ENCODE data around the gene WDR72. TPM values are rescaled to one million over a fixed set of nuclear protein-coding genes. Genes with fewer than 3 reads are reported as not detected.

Gene WDR72
- total and polyA plus RNA-seq, 2 of the 8 experiments (the other 6 are each of a cell fraction or from before 2014, with no cell fraction given) = 1.2 to 1.9 TPM

DNA sequence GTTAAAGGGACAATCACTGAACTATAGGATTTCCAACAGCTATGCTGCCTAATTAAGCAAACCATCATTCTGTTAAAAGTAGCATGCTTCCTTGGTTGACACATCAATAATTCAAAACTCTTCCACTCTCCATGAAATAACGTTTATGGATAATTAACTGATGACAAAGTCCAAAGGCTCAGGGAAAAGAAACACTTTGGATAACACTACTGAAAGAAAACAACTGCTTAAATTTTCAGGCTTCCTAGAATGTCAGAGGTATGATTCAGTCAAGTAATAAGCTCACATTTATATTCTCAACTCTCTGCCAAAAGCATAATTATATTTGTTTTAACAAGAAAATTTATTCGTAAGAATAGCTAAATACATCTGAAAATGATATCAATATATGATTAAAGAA is 49.6 kb downstream of the WDR72 start:
- Histone ChIP-seq H2BK5ac (ENCODE audit: low read depth, low read length) (no peak overlapping the region), H3K9me3 (ENCODE audit: insufficient read depth in 2 of 2, low read depth in 1 of 2, low read length in 1 of 2) (no peaks in the 10 kb centered on the region), H3K4ac (replicated peaks; ENCODE audit: insufficient read length, low read depth, low read length) (no peak overlapping the region), H3K23me2 (ENCODE audit: low read depth, low read length) (no peaks in the 10 kb centered on the region), H4K5ac (ENCODE audit: insufficient read length, low read depth, low read length) (no peak overlapping the region), H3K79me2 (ENCODE audit: control insufficient read depth in 1 of 2, insufficient read depth in 2 of 2, low read length in 2 of 2) (no peaks in the 10 kb centered on the region), H3K4me2 (ENCODE audit: insufficient read depth in 1 of 2, low read depth in 2 of 2, low read length in 2 of 2) (no peak overlapping the region), H3K9ac (replicated peaks in 1 of 4; ENCODE audit: extremely low read depth in 1 of 4, low read depth in 3 of 4, low read length in 3 of 4) (no peak overlapping the region), H2BK20ac (ENCODE audit: low read length) (no peak overlapping the region), H2BK120ac (replicated peaks; ENCODE audit: low read depth, low read length) (no peak overlapping the region), H4K8ac (ENCODE audit: extremely low read depth, insufficient read depth, low read length) (no peak overlapping the region), H3K56ac (replicated peaks; ENCODE audit: insufficient read length, low read depth, low read length) (no peak overlapping the region), H3K23ac (ENCODE audit: insufficient read length) (no peak overlapping the region), H2AFZ (ENCODE audit: low read length) (no peak overlapping the region), H2AK5ac (ENCODE audit: low read depth, low read length) (no peak overlapping the region), H3K27ac (ENCODE audit: low read depth, low read length) (no peak overlapping the region), H3K4me3 (ENCODE audit: extremely low read depth in 1 of 4, insufficient read depth in 2 of 4, low read depth in 3 of 4, low read length in 4 of 4) (no peak overlapping the region), H3K79me1 (ENCODE audit: low read depth, low read length) (no peaks in the 10 kb centered on the region), H3K14ac (ENCODE audit: insufficient read length) (no peak overlapping the region), H3K4me1 (replicated peaks in 1 of 4; ENCODE audit: control insufficient read depth in 3 of 4, insufficient read depth in 4 of 4, low read length in 3 of 4) (no peaks in the 10 kb centered on the region), H2BK12ac (ENCODE audit: low read depth, low read length) (no peak overlapping the region), H3K18ac (ENCODE audit: extremely low read depth, low read length) (no peak overlapping the region), H3K27me3 (replicated peaks in 1 of 4; ENCODE audit: control insufficient read depth in 3 of 4, extremely low read depth in 1 of 4, insufficient read depth in 3 of 4, low read length in 3 of 4) (no peaks in the 10 kb centered on the region), H2BK15ac (ENCODE audit: low read length) (no peak overlapping the region), H4K91ac (replicated peaks; ENCODE audit: insufficient read length, low read length) (no peak overlapping the region), H4K20me1 (replicated peaks in 1 of 2; ENCODE audit: control insufficient read depth in 1 of 2, insufficient read depth in 2 of 2, low read length in 2 of 2) (no peaks in the 10 kb centered on the region), H3K36me3 (ENCODE audit: control insufficient read depth in 2 of 4, insufficient read depth in 4 of 4, low read length in 3 of 4) (no peaks in the 10 kb centered on the region)
- DNase-seq (ENCODE audit: low read depth in 1 of 2, low spot score in 2 of 2) (no peak), FAIRE-seq (no peak)
- CTCF ChIA-PET (ENCODE audit: partially characterized antibody) = interaction anchor here (0.6 kb wide), 1 partner anchor 36 kb away, joined by 3 read pairs; no protein-coding TSS in a partner anchor
- TF ChIP-seq BCL11A (IDR thresholded peaks at IDR 0.05; ENCODE audit: low read depth in 2 of 2, low read length in 2 of 2) (no peak), BRCA1 (IDR thresholded peaks at IDR 0.05; ENCODE audit: low read depth, low read length) (no peak), MAFK (IDR thresholded peaks at IDR 0.05; ENCODE audit: low read depth, low read length) (no peak)
- TF ChIP-seq, protein P1, sequence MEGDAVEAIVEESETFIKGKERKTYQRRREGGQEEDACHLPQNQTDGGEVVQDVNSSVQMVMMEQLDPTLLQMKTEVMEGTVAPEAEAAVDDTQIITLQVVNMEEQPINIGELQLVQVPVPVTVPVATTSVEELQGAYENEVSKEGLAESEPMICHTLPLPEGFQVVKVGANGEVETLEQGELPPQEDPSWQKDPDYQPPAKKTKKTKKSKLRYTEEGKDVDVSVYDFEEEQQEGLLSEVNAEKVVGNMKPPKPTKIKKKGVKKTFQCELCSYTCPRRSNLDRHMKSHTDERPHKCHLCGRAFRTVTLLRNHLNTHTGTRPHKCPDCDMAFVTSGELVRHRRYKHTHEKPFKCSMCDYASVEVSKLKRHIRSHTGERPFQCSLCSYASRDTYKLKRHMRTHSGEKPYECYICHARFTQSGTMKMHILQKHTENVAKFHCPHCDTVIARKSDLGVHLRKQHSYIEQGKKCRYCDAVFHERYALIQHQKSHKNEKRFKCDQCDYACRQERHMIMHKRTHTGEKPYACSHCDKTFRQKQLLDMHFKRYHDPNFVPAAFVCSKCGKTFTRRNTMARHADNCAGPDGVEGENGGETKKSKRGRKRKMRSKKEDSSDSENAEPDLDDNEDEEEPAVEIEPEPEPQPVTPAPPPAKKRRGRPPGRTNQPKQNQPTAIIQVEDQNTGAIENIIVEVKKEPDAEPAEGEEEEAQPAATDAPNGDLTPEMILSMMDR (IDR thresholded peaks at IDR 0.05; ENCODE audit: control extremely low read depth in 1 of 3, insufficient read depth in 1 of 3, low read depth in 1 of 3, low read length in 3 of 3) = no peak
- POLR2A ChIA-PET (ENCODE audit: partially characterized antibody) = no interaction called here
- WGBS, 2 experiments (ENCODE audit: extremely low coverage in 1 of 2, insufficient coverage in 1 of 2, insufficient read length in 1 of 2, insufficient replicate concordance in 2 of 2, low coverage in 1 of 2, low lambda C conversion rate in 2 of 2, missing lambda C conversion rate in 1 of 2) = 84% methylated on average over 2 of the region's 2 CpGs; no CpG with 5 or more reads in 1 of the 2 experiments
